ENCODE data around the gene SMLR1.

SMLR1 gene

DNA sequence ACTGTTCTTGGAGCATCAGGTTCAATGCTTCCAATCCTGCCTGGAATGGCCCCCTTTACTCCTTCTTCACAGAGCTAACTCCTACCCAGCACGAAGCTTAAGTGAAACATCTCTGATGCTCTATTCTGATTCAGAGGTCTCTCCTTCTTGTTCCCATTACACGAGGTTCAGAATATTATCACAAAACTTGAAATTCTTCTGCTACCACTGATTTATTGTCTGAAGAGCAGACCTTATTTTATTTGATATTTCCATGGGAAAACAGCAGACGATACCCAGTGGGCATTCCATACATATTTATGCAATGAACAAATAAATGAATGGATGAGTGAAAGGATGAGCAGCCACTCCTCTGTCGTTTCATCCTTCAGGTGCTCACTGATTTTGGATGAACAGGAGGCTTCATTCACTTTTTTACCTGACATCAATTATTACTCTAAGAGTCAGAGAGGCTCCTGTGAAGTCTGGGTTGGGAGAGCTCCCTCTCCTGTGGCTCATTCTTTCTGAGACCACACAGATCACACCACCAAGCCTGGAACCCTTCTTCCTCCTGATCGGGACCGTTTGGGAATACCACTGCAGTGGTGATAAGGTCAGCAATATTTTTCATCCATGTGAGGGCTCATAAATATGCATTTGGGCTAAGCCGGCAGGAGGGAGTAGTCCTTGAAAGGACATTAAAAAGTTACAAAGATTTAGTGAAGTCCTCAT is 25.8 kb downstream of the SMLR1 start:
- no peak for DNase-seq (ENCODE audit: low spot score)

GRCh38 chr6:130853555-130854183 is 26.5 kb downstream of the SMLR1 start:
- no peak for DNase-seq (ENCODE audit: low spot score)

- DNase-seq (ENCODE audit: low spot score), result no peak
These were observed 30.8 kb downstream of the SMLR1 start for GRCh38 chr6:130858054-130858453.

DNA sequence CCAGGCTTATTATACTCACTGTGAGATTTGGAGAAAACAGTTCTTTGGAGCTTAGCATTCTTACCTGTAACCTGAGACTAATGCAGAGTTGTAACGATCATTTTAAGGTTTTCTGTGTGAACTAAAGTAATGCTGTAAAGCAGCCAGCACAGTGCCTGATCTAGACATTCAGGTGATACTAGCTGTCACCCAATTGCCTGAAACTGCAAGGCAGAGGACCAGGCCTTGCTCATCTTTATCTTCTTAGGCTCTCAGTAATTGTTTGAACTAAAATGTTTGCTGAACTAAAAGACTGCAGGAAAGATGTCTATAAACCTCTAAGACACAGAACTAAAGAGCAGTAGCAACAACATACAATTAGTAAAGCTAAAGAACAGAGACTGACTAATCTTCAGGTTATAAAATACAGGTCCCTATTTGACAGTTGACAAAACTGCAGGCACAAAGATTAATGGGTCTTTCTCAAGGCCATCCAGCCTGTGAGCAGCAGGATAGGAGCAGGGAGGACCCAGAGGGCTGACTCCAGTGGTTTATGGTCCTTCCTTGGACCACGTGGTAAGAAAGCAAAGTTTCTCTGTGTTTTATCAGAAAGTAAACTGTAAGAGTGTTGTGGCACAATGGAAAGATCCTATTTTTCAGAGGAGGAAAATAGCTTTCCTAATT is 31.4 kb downstream of the SMLR1 start:
- no peak for DNase-seq (ENCODE audit: low spot score)

- no peak for DNase-seq (ENCODE audit: low spot score)
These were observed 32.1 kb downstream of the SMLR1 start for GRCh38 chr6:130859161-130859867.

DNA sequence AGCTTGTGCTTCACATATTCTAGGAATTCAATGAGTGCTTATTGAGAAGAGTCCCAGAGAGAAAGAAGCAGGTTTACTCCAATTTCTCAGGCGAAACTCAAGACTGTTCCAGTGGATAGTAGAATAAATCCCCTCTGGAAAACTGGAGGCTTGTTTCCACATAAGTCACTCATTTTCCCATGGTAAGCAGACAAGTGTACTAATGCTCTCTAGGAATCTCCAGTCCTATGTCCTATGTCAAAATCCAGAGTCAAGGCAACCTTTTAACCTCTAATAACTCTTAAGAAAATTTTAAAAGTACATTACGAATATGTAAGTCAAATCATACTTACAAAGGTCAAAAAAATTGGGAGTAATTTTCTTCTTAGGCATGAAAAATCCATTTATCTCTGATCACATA is 35.2 kb downstream of the SMLR1 start:
- no peak for DNase-seq (ENCODE audit: low spot score)

DNA sequence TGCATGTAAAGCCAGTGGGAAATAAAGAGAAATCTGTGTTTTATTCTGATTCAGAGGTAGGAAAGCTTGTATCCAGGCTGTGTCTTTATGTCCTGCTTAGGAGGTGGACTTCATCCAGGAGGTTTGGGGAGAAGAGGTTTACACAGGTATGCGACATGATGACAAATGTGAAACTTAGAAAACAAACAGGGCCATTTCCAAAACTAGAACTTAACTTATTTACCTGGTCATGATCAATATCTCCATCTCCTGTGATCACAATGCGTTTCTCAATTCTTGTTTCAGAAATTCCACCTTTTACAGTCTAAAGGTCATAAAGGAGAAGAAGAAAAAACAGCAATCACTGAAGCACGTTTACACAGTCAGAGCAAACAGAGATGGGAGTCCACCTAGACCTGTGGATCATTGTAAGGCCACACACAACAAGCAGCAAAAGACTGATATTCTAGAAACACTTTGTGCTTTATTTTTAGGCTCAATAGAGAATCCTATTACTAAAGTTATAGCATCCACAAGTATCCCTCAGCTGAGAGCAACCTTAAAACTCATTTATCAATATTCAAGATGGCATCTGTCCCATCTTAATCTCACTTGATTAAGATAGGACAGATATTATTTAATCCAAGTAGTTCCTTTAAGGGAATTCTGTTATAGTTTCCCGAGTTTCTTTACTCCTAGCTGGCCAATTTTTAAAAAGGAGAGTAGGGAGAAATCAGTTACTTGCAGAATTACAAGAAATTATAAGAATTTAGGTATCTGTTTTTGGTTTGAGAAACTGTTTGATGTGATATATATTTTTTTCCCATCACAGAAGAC is 36.4 kb downstream of the SMLR1 start:
- no peak for DNase-seq (ENCODE audit: low spot score)

- DNase-seq (ENCODE audit: low spot score), result no peak
These were observed 37.1 kb downstream of the SMLR1 start for GRCh38 chr6:130864344-130864743.

- no peak for DNase-seq (ENCODE audit: low spot score)
These were observed 38.6 kb downstream of the SMLR1 start for GRCh38 chr6:130865793-130866192.

DNA sequence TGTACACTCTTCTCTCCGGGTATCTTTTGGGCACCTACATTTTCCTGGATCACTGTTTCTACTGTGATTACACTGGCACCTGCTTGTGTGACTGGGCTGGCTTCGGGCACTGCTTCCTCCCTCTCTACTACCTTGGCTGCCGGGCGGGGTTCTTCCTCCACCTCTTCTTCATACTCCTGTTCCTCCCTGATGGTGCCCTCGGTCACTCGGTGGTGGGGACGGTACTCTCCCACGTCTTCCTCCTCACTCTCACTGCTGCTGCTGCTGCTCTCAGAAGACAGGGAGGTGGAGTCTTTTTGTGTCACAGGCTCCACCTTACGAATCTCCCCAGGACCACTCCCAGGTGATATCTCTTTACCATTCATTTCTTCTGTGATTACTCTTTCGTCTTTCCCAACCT is 42.5 kb downstream of the SMLR1 start:
- DNase-seq (ENCODE audit: low spot score), result no peak

DNA sequence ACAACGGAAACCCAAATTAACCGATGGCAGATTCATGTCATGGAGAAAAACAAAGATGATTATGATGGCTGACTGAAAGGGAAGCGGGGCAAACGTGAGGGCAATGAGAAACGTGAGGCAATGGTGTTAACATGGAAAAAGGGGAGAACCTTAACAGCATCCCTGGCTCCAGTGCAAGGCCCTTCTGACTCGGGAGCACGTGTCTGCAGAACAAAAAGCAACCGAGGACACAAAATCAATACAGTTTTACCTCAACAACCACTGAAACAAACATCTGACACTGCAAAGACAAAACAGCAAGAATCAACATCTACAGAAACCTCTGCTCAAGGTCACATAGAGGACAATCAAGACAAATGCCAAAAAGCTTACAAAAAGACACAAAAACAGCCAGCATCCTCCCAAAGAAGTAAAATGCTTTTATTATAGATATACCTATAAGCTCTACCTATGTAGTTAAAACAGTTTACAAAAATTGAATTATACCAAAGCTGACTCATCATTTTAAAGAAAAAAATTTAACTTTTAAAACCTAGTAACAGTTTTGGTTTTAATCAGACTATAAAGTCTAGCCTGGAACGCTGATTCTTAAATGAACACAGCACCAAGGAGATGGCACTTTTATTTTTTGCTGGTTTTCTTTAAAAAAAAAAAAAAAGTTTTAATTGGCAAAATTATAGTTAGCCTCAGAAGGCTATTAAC is 43.1 kb downstream of the SMLR1 start:
- DNase-seq (ENCODE audit: low spot score), result no peak

GRCh38 chr6:130872250-130873095 is 45.3 kb downstream of the SMLR1 start:
- DNase-seq (ENCODE audit: low spot score), result peak; percentile 67

DNA sequence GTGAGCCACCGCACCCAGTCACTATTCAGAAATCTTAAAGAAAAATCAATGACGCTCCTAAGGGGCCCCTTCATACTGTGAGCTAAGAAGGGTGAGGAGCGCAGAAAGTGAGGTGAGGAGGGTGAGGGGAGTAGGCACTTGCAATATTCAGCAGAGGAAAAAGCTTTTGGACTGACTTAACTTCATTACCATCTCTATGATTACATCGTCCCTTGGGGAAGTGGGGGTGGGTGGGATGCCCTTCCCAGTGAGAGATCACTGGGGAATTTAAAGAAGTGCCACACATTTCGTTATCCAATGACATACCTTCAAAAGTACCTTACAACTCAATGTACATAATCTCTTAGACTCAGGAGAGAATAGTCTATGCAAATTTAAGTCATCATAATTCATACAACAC is 46.5 kb downstream of the SMLR1 start:
- no peak for DNase-seq (ENCODE audit: low spot score)

- DNase-seq (ENCODE audit: low spot score), result no peak
These were observed 52.6 kb downstream of the SMLR1 start for GRCh38 chr6:130879826-130880225.

- no peak for DNase-seq (ENCODE audit: low spot score)
These were observed 55.2 kb downstream of the SMLR1 start for GRCh38 chr6:130882370-130882769.

GRCh38 chr6:130885392-130886192 is 58.4 kb downstream of the SMLR1 start:
- peak; percentile 66 for DNase-seq (ENCODE audit: low spot score)

Measured in iPS-NIHi11 (cell line).